HG03565 (cell line): ENCODE data around the gene IMPDH1.
"Not testable (repeated sequence)": the region's sequence is repeated elsewhere in the genome, so short reads cannot be mapped to it uniquely, and the experiment has no call there.

Experiments used
- ATAC-seq: cut with Tn5 transposase; IDR thresholded peaks from one replicate; pipeline ENCODE4 v1.9.1; 2021; ENCODE audit warnings: mild to moderate bottlenecking, moderate library complexity; ENCODE audit not compliant: unreplicated experiment

Gene IMPDH1

GRCh38 chr7:128409596-128410450 is at the start of gene IMPDH1:
Gene IMPDH1, minus strand, starts transcription at chr7:128409982. Its CDS starts 81 bp downstream, at chr7:128409901.
- peak; percentile 67 for ATAC-seq

- ATAC-seq = peak; percentile 33
Measured at GRCh38 chr7:128459394-128459878, 49.7 kb upstream of the IMPDH1 start.

GRCh38 chr7:128458956-128459355 is 49.2 kb upstream of the IMPDH1 start:
- peak; percentile 11 for ATAC-seq

GRCh38 chr7:128457385-128457784 is 47.6 kb upstream of the IMPDH1 start:
- ATAC-seq = not testable (repeated sequence)

- ATAC-seq = no peak
Measured at GRCh38 chr7:128456255-128456725, 46.5 kb upstream of the IMPDH1 start.

- ATAC-seq = peak; percentile 75
Measured at GRCh38 chr7:128455543-128456254, 45.9 kb upstream of the IMPDH1 start, which contains the start of gene HILPDA. Gene HILPDA, plus strand, starts transcription at chr7:128455878. Its CDS starts 1,391 bp downstream, at chr7:128457269.

- ATAC-seq = no peak
Measured at GRCh38 chr7:128454808-128455542, 45.2 kb upstream of the IMPDH1 start.

GRCh38 chr7:128453836-128454804 is 44.3 kb upstream of the IMPDH1 start:
- no peak for ATAC-seq

- ATAC-seq = no peak
Measured at GRCh38 chr7:128452552-128452951, 42.8 kb upstream of the IMPDH1 start.

GRCh38 chr7:128450913-128451312 is 41.1 kb upstream of the IMPDH1 start:
- ATAC-seq = no peak

- no peak for ATAC-seq
Measured at GRCh38 chr7:128450409-128450808, 40.6 kb upstream of the IMPDH1 start.

- ATAC-seq = no peak
Measured at GRCh38 chr7:128448751-128449302, 39.0 kb upstream of the IMPDH1 start.

GRCh38 chr7:128447941-128448564 is 38.3 kb upstream of the IMPDH1 start:
- no peak for ATAC-seq

GRCh38 chr7:128446306-128446705 is 36.5 kb upstream of the IMPDH1 start:
- no peak for ATAC-seq

GRCh38 chr7:128443831-128444600 is 34.2 kb upstream of the IMPDH1 start:
- no peak for ATAC-seq

GRCh38 chr7:128442356-128442755 is 32.6 kb upstream of the IMPDH1 start:
- no peak for ATAC-seq

GRCh38 chr7:128437426-128438332 is 27.9 kb upstream of the IMPDH1 start:
- ATAC-seq = no peak
